Liver (tissue), 3 donors: ENCODE data around the gene IQGAP2.

ENCODE experiments used
- HNF4G ChIP-seq: IDR thresholded peaks from 2 replicates; pipeline ENCODE4 v1.6.1; 2016; ENCODE audit warnings: antibody characterized with exemption
- NR2F2 ChIP-seq: IDR thresholded peaks from 2 replicates; pipeline ENCODE4 v1.6.1; 2016; ENCODE audit warnings: antibody characterized with exemption
- YY1 ChIP-seq: IDR thresholded peaks from 2 replicates; pipeline ENCODE4 v1.6.1; 2016; ENCODE audit warnings: antibody characterized with exemption, mild to moderate bottlenecking
- TF ChIP-seq, protein P1 (sequence below): fragments of 150-350 bp; IDR thresholded peaks from 2 replicates; pipeline ENCODE4 v1.5.1; 2017; ENCODE audit warnings: improper control_type of control experiment, low read depth, low read length; ENCODE audit not compliant: missing input control
- TF ChIP-seq, protein P2 (sequence below): IDR thresholded peaks from 2 replicates; pipeline ENCODE4 v1.6.1; 2016; ENCODE audit warnings: antibody characterized with exemption
- TF ChIP-seq, protein P3 (sequence below): IDR thresholded peaks from 2 replicates; pipeline ENCODE4 v1.6.1; 2016; ENCODE audit warnings: antibody characterized with exemption, mild to moderate bottlenecking
- donor health status: healthy.
- donor health status: healthy.

DNA sequence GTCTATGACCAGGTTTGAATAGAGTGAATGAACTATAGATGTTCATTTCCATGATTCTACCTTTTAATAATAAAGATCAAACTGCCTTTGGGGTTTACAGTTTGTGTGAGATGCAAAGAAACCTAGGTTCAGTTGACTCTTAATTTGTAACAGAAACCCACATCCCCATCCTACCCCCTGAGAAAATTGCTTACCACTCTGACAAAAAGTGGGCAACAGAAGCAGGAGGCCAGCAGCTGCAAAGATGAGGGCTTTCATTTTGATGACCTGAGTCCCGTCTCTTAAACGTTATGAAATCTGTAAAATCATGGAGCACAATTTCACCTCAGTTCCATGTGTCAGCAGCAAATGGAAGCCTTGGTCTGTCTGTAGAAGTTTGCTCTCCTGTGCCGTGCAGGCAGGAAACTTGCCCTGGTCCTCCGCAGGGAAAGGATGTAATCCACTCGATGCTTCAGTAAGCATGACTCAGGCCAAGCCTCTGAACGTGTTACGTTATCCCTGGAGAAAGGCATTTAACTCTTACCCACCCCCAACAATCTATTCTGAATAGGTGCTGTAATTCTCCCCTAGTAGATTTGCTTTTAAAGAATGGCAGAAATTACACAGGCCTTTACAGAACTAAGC is 220.0 kb downstream of the IQGAP2 start, which contains the start of gene F2RL2:
- TF ChIP-seq, protein P1, sequence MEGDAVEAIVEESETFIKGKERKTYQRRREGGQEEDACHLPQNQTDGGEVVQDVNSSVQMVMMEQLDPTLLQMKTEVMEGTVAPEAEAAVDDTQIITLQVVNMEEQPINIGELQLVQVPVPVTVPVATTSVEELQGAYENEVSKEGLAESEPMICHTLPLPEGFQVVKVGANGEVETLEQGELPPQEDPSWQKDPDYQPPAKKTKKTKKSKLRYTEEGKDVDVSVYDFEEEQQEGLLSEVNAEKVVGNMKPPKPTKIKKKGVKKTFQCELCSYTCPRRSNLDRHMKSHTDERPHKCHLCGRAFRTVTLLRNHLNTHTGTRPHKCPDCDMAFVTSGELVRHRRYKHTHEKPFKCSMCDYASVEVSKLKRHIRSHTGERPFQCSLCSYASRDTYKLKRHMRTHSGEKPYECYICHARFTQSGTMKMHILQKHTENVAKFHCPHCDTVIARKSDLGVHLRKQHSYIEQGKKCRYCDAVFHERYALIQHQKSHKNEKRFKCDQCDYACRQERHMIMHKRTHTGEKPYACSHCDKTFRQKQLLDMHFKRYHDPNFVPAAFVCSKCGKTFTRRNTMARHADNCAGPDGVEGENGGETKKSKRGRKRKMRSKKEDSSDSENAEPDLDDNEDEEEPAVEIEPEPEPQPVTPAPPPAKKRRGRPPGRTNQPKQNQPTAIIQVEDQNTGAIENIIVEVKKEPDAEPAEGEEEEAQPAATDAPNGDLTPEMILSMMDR: no peak
- TF ChIP-seq NR2F2 (no peak), YY1 (no peak), HNF4G (no peak)
- TF ChIP-seq, protein P2, sequence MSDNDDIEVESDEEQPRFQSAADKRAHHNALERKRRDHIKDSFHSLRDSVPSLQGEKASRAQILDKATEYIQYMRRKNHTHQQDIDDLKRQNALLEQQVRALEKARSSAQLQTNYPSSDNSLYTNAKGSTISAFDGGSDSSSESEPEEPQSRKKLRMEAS: no peak
- TF ChIP-seq, protein P3, sequence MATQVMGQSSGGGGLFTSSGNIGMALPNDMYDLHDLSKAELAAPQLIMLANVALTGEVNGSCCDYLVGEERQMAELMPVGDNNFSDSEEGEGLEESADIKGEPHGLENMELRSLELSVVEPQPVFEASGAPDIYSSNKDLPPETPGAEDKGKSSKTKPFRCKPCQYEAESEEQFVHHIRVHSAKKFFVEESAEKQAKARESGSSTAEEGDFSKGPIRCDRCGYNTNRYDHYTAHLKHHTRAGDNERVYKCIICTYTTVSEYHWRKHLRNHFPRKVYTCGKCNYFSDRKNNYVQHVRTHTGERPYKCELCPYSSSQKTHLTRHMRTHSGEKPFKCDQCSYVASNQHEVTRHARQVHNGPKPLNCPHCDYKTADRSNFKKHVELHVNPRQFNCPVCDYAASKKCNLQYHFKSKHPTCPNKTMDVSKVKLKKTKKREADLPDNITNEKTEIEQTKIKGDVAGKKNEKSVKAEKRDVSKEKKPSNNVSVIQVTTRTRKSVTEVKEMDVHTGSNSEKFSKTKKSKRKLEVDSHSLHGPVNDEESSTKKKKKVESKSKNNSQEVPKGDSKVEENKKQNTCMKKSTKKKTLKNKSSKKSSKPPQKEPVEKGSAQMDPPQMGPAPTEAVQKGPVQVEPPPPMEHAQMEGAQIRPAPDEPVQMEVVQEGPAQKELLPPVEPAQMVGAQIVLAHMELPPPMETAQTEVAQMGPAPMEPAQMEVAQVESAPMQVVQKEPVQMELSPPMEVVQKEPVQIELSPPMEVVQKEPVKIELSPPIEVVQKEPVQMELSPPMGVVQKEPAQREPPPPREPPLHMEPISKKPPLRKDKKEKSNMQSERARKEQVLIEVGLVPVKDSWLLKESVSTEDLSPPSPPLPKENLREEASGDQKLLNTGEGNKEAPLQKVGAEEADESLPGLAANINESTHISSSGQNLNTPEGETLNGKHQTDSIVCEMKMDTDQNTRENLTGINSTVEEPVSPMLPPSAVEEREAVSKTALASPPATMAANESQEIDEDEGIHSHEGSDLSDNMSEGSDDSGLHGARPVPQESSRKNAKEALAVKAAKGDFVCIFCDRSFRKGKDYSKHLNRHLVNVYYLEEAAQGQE: no peak
